ENCODE measurements around the gene BSDC1.
A peak's percentile ranks its signal among the peaks of the same experiment; 100 is the strongest.

The BSDC1 gene

DNA sequence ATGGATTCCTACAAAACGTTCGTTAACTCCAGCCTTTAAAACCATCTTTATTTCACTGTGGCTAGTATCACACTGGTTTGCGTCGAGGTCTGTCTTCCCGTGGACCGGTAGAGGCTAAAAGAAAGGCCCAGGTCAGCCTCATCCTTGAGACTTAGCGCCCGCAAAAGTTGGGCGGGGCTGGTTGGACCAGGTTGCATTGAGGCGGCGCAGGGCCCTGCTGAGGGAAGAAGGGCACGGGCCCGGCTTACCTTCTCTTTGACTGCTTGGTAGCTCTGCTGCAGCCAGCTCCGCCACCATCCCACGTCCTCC lies 455 bp downstream of the BSDC1 start:
- TF ChIP-seq EZH2 (IDR thresholded peaks at IDR 0.05; ENCODE audit: borderline replicate concordance, low read length): no peak
- TF ChIP-seq CTCF (IDR thresholded peaks at IDR 0.05; ENCODE audit: low read length): no peak
- peak overlapping the region; percentile 13 for H3K27ac ChIP-seq (ENCODE audit: low read depth, low read length, poor library complexity, severe bottlenecking)
- peak overlapping the region; percentile 68 for H3K9ac ChIP-seq (ENCODE audit: low read length)
- H3K27me3 ChIP-seq (ENCODE audit: insufficient read depth, low read length): no peaks in the 10 kb centered on the region
- peak overlapping the region; percentile 76 for H3K4me3 ChIP-seq (ENCODE audit: low read depth, low read length, poor library complexity, severe bottlenecking)
- no peak overlapping the region for H2AFZ ChIP-seq (ENCODE audit: low read length)
- peak overlapping the region; percentile 70 for H3K4me2 ChIP-seq (ENCODE audit: low read length)
- H4K20me1 ChIP-seq (ENCODE audit: insufficient read depth, low read length): no peaks in the 10 kb centered on the region
- no peaks in the 10 kb centered on the region for H3K9me2 ChIP-seq (ENCODE audit: low read depth, low read length)
- H3K4me1 ChIP-seq (ENCODE audit: insufficient read depth, low read length, severe bottlenecking): peaks cover 18% of the 10 kb centered on the region
- peaks cover 21% of the 10 kb centered on the region; the same call in 1 of the 2 replicates for H3K36me3 ChIP-seq (ENCODE audit: insufficient read depth, low read length)
- no peaks in the 10 kb centered on the region for H3F3A ChIP-seq (ENCODE audit: insufficient read depth, low read length)
- H3K9me3 ChIP-seq (ENCODE audit: low read length): peaks cover 3% of the 10 kb centered on the region; the same call in 1 of the 2 replicates
- peaks cover 7% of the 10 kb centered on the region for H3K79me2 ChIP-seq (ENCODE audit: insufficient read depth, low read length)

GRCh38 chr1:32393136-32393535 lies 1.1 kb downstream of the BSDC1 start:
- peaks cover 18% of the 10 kb centered on the region for H3K4me1 ChIP-seq (ENCODE audit: insufficient read depth, low read length, severe bottlenecking)
- H3K36me3 ChIP-seq (ENCODE audit: insufficient read depth, low read length): peaks cover 26% of the 10 kb centered on the region; the same call in 1 of the 2 replicates
- peak overlapping the region; percentile 76 for H3K4me3 ChIP-seq (ENCODE audit: low read depth, low read length, poor library complexity, severe bottlenecking)
- peaks cover 3% of the 10 kb centered on the region; the same call in 1 of the 2 replicates for H3K9me3 ChIP-seq (ENCODE audit: low read length)
- no peaks in the 10 kb centered on the region for H3K27me3 ChIP-seq (ENCODE audit: insufficient read depth, low read length)
- no peaks in the 10 kb centered on the region for H3K9me2 ChIP-seq (ENCODE audit: low read depth, low read length)
- no peak for TF ChIP-seq EZH2 (IDR thresholded peaks at IDR 0.05; ENCODE audit: borderline replicate concordance, low read length)
- TF ChIP-seq CTCF (IDR thresholded peaks at IDR 0.05; ENCODE audit: low read length): no peak
- H3K27ac ChIP-seq (ENCODE audit: low read depth, low read length, poor library complexity, severe bottlenecking): no peak overlapping the region
- H4K20me1 ChIP-seq (ENCODE audit: insufficient read depth, low read length): no peaks in the 10 kb centered on the region
- H2AFZ ChIP-seq (ENCODE audit: low read length): no peak overlapping the region
- no peaks in the 10 kb centered on the region for H3F3A ChIP-seq (ENCODE audit: insufficient read depth, low read length)
- peaks cover 7% of the 10 kb centered on the region for H3K79me2 ChIP-seq (ENCODE audit: insufficient read depth, low read length)
- H3K9ac ChIP-seq (ENCODE audit: low read length): peak overlapping the region; percentile 68; the same call in 1 of the 2 replicates
- peak overlapping the region; percentile 70 for H3K4me2 ChIP-seq (ENCODE audit: low read length)

GRCh38 chr1:32392325-32392724 lies 1.9 kb downstream of the BSDC1 start:
- H3K36me3 ChIP-seq (ENCODE audit: insufficient read depth, low read length): peaks cover 29% of the 10 kb centered on the region; the same call in 1 of the 2 replicates
- H3F3A ChIP-seq (ENCODE audit: insufficient read depth, low read length): no peaks in the 10 kb centered on the region
- H3K9ac ChIP-seq (ENCODE audit: low read length): no peak overlapping the region
- peaks cover 7% of the 10 kb centered on the region for H3K79me2 ChIP-seq (ENCODE audit: insufficient read depth, low read length)
- no peaks in the 10 kb centered on the region for H3K9me2 ChIP-seq (ENCODE audit: low read depth, low read length)
- TF ChIP-seq CTCF (IDR thresholded peaks at IDR 0.05; ENCODE audit: low read length) (no peak), EZH2 (IDR thresholded peaks at IDR 0.05; ENCODE audit: borderline replicate concordance, low read length) (no peak)
- no peaks in the 10 kb centered on the region for H3K27me3 ChIP-seq (ENCODE audit: insufficient read depth, low read length)
- H3K4me3 ChIP-seq (ENCODE audit: low read depth, low read length, poor library complexity, severe bottlenecking): no peak overlapping the region
- H3K4me1 ChIP-seq (ENCODE audit: insufficient read depth, low read length, severe bottlenecking): peaks cover 18% of the 10 kb centered on the region
- H4K20me1 ChIP-seq (ENCODE audit: insufficient read depth, low read length): no peaks in the 10 kb centered on the region
- H3K9me3 ChIP-seq (ENCODE audit: low read length): peaks cover 3% of the 10 kb centered on the region; the same call in 1 of the 2 replicates
- H2AFZ ChIP-seq (ENCODE audit: low read length): no peak overlapping the region
- H3K27ac ChIP-seq (ENCODE audit: low read depth, low read length, poor library complexity, severe bottlenecking): no peak overlapping the region
- no peak overlapping the region for H3K4me2 ChIP-seq (ENCODE audit: low read length)

Data from OCI-LY1 (cell line).